ENCODE results near the gene KCNJ14. TPM values are rescaled to one million over a fixed set of nuclear protein-coding genes. Genes with fewer than 3 reads are reported as not detected.

KCNJ14 gene
- 0.97 to 2.1 TPM (median 1.3 TPM) in 5 replicates for total RNA-seq (2022; extraction: Qiagen RNA extraction; ENCODE audit: low read depth)

DNA sequence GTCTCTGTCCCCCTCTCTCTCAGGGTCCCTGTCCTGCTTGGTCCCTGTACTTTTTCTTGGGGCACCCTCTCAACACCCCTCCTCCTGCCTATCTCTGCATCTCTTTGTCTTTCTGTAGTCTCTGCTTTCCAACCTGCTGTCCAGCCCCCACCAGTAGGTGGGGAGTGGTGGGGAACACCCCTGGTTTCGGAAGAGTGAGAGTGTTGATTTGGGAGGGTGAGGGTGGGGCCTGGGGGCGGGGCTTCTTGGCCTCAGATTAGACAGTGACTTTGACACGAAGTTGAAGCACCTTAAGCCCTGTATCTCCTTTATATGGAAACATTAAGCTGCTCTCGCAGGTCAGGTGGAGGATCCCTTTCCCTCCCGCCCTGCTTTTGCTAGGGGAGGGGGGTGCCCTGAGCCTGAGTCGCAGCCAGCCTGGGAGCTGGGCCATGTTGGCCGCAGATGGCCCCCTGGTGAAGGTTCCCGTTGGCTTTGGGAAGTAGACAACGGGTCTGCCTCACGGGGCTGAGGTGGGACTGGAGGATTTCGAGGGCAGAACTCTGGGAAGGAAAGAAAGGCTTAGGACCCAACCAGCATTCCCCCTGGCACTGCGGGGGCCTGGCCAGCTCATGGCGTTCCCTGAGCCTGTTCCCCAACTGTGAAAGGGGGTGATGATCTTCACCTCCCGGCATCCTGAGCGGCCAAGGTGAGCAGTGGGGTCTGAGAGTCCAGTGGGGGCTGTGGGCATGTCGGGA lies at the start of gene KCNJ14:
TSS of gene KCNJ14 (plus strand) at position 404 of the 737 bp plus-strand sequence. CDS start 6,151 bp downstream, outside the sequence.

DNA sequence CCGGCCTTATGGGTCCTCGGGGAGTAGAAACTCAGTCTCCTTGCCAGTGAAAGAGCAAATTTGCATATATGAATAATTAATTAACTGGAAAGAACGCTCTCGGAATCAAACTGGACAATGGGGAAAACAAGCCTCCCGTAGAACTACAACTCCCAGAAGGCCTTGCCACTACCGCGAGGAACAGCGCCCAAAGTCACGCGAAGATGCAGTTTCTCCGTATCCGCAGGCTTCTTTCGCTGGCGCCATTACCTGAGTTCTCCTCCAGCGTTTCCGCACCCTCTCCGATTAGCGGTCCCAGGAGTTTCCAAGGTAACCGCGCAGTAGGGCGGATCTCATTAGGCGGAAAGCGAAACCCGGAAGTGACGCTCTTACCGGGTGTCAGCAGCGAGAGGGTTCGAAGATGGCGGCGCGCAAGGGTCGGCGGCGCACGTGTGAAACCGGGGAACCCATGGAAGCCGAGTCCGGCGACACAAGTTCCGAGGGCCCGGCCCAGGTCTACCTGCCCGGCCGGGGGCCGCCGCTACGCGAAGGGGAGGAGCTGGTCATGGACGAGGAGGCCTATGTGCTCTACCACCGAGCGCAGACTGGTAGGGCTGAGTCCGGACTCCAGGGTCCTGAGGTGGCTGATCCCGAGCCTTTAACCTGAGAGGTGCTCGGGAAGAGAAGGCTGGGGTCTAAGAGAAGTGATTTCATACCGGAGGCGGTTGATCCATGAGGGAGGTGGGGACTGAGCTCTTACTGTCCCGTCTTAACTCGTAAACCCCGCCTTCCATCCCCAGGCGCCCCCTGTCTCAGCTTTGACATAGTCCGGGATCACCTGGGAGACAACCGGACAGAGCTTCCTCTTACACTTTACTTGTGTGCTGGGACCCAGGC lies 9.5 kb upstream of the KCNJ14 start, which contains the start of gene GRWD1:
TSS of gene GRWD1 (plus strand) at position 378 of the 876 bp plus-strand sequence. CDS start at position 401, 23 bp downstream.

DNA sequence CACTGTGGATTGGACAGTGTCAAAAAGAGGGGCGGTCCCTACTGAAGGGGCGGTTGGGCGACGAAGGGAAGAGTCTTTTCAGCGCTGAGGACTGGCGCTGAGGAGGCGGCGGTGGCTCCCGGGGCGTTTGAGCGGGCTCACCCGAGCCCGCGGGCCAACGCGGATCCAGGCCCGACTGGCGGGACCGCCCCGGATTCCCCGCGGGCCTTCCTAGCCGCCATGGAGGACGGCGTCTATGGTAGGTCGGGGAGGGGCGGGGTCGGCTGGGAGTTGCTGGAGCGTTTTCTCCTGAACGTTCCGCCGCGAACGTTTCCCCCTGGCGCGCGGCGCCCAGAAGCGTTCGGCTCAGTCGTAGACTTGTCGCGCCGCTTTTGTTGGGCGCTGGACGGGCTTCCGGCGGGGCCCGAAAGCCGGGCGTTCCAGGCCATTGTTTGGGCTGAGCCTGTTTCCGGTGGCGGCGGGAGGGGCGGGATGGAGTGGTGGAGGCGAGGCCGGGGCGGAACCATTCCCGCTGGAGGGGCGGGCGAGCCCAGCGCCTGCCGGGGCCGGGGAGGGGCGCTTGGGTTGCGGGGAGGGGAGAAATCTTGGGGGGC lies 14.0 kb downstream of the KCNJ14 start, which contains the start of gene CYTH2:
TSS of gene CYTH2 (plus strand) at position 81 of the 593 bp plus-strand sequence. CDS start at position 220, 139 bp downstream.

DNA sequence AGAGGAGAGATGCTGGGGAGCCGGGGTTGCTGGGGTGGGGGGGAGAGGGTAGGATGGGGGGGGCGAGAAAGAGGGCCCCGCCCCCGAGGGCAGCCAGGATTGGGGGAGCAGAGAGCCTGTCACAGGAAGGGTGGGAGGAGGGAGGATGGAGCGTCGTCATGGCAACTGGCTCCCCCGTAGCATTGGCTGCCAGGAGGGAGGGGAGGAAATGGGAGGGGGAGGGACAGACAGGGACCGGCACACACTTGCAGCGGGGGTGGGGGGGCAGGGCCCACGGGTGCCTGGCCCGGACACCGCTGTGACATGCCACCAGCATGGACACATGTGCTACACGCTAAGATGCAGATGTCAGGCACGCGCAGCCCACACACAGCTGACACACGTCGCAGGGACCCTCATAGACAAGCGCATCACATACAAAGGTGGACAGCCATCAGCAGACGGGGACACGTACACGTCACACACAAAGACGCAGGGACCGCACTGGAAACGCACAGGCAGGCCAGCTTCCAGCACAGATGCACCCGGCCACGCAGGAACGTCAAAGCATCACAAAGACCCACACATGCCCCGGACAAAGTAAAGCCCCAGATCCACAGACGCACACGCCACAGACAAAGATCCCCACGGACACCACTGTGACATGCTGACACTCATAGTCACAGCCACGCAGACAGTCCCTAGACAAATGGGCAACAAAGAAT lies 56.6 kb downstream of the KCNJ14 start, which contains the start of gene LMTK3:
TSS of gene LMTK3 (minus strand) at position 36 of the 704 bp plus-strand sequence. CDS start 259 bp downstream, outside the sequence.

Other genes starting within 250 kb of the KCNJ14 start
- 11.1 to 19.2 TPM (median 16.9 TPM) in 5 replicates for gene CARD8, start 199.7 kb upstream of the KCNJ14 start, total RNA-seq (2022; extraction: Qiagen RNA extraction; ENCODE audit: low read depth)
- gene ZNF114, start 185.5 kb upstream of the KCNJ14 start, total RNA-seq (2022; extraction: Qiagen RNA extraction; ENCODE audit: low read depth) = 7.0 to 7.4 TPM (median 7.1 TPM) in 5 replicates
- 424 to 489 TPM (median 444 TPM) in 5 replicates for gene EMP3, start 130.0 kb upstream of the KCNJ14 start, total RNA-seq (2022; extraction: Qiagen RNA extraction; ENCODE audit: low read depth)
- gene TMEM143, start 91.6 kb upstream of the KCNJ14 start, total RNA-seq (2022; extraction: Qiagen RNA extraction; ENCODE audit: low read depth) = 3.0 to 5.6 TPM (median 4.7 TPM) in 5 replicates
- 3.2 to 6.0 TPM (median 4.1 TPM) in 5 replicates for gene SYNGR4, start 91.2 kb upstream of the KCNJ14 start, total RNA-seq (2022; extraction: Qiagen RNA extraction; ENCODE audit: low read depth)
- 349 to 445 TPM (median 427 TPM) in 5 replicates for gene KDELR1, start 64.0 kb upstream of the KCNJ14 start, total RNA-seq (2022; extraction: Qiagen RNA extraction; ENCODE audit: low read depth)
- 6.9 to 10.3 TPM (median 9.5 TPM) in 5 replicates for gene GRIN2D, start 61.9 kb upstream of the KCNJ14 start, total RNA-seq (2022; extraction: Qiagen RNA extraction; ENCODE audit: low read depth)
- gene GRWD1, start 9.6 kb upstream of the KCNJ14 start, total RNA-seq (2022; extraction: Qiagen RNA extraction; ENCODE audit: low read depth) = 94.7 to 125 TPM (median 108 TPM) in 5 replicates
- 51.9 to 62.0 TPM (median 60.1 TPM) in 5 replicates for gene CYTH2, start 13.8 kb downstream of the KCNJ14 start, total RNA-seq (2022; extraction: Qiagen RNA extraction; ENCODE audit: low read depth)
- 3.0 to 6.3 TPM (median 5.3 TPM) in 5 replicates for gene LMTK3, start 56.3 kb downstream of the KCNJ14 start, total RNA-seq (2022; extraction: Qiagen RNA extraction; ENCODE audit: low read depth)
- gene SULT2B1, start 96.6 kb downstream of the KCNJ14 start, total RNA-seq (2022; extraction: Qiagen RNA extraction; ENCODE audit: low read depth) = 12.4 to 18.3 TPM (median 16.6 TPM) in 5 replicates
- 0.31 TPM in 1 of 5 replicates, not detected in the others for gene SPACA4, start 151.2 kb downstream of the KCNJ14 start, total RNA-seq (2022; extraction: Qiagen RNA extraction; ENCODE audit: low read depth)
- gene FAM83E, start 159.5 kb downstream of the KCNJ14 start, total RNA-seq (2022; extraction: Qiagen RNA extraction; ENCODE audit: low read depth) = 0.08 to 0.63 TPM (median 0.18 TPM) in 5 replicates
- 3,056 to 3,829 TPM (median 3,206 TPM) in 5 replicates for gene RPL18, start 163.6 kb downstream of the KCNJ14 start, total RNA-seq (2022; extraction: Qiagen RNA extraction; ENCODE audit: low read depth)
- 12.0 to 16.9 TPM (median 13.6 TPM) in 5 replicates for gene SPHK2, start 163.9 kb downstream of the KCNJ14 start, total RNA-seq (2022; extraction: Qiagen RNA extraction; ENCODE audit: low read depth)
- 1.1 to 2.5 TPM (median 2.0 TPM) in 5 replicates for gene DBP, start 181.8 kb downstream of the KCNJ14 start, total RNA-seq (2022; extraction: Qiagen RNA extraction; ENCODE audit: low read depth)
- 8.9 to 12.7 TPM (median 11.1 TPM) in 5 replicates for gene CA11, start 190.6 kb downstream of the KCNJ14 start, total RNA-seq (2022; extraction: Qiagen RNA extraction; ENCODE audit: low read depth)
- gene NTN5, start 217.4 kb downstream of the KCNJ14 start, total RNA-seq (2022; extraction: Qiagen RNA extraction; ENCODE audit: low read depth) = 0.08 to 0.29 TPM (median 0.17 TPM) in 5 replicates
- gene FUT2, start 240.4 kb downstream of the KCNJ14 start, total RNA-seq (2022; extraction: Qiagen RNA extraction; ENCODE audit: low read depth) = not detected in 5 replicates

Measured in A549 treated with GW870086 at 1 μM for 4 hours (cell line).